WERI-Rb-1 (cell line): ENCODE data around the gene TNRC6B.

Experiments
- DNase-seq: peaks from one replicate; pipeline ENCODE4 v3.0.0-alpha.2; 2020
- H3K27ac ChIP-seq: fragments of 250-450 bp; sonication (Bioruptor Pico); 2 replicates; pipeline ENCODE4 v1.5.1; 2020; ENCODE audit warnings: mild to moderate bottlenecking, moderate library complexity
- H3K27me3 ChIP-seq: fragments of 250-450 bp; sonication (Bioruptor Pico); 2 replicates; pipeline ENCODE4 v1.5.1; 2021; ENCODE audit warnings: mild to moderate bottlenecking, low read depth, moderate library complexity; ENCODE audit not compliant: insufficient read depth, severe bottlenecking
- H3K36me3 ChIP-seq: fragments of 250-450 bp; sonication (Bioruptor Pico); 2 replicates; pipeline ENCODE4 v1.5.1; 2020; ENCODE audit warnings: mild to moderate bottlenecking, moderate library complexity
- H3K4me3 ChIP-seq: 2 replicates; pipeline ENCODE4 v1.5.1; 2011; ENCODE audit warnings: low read depth, mild to moderate bottlenecking, control low read depth, low read length
- H3K9me3 ChIP-seq: fragments of 250-450 bp; sonication (Bioruptor Pico); 2 replicates; pipeline ENCODE4 v1.5.1; 2021; ENCODE audit warnings: mild to moderate bottlenecking, moderate library complexity; ENCODE audit not compliant: severe bottlenecking
- TF ChIP-seq, protein P1 (sequence below): IDR thresholded peaks from 2 replicates; pipeline ENCODE4 v1.5.1; 2011; ENCODE audit warnings: low read depth, mild to moderate bottlenecking, control low read depth, inconsistent platforms, low read length

TNRC6B gene

DNA sequence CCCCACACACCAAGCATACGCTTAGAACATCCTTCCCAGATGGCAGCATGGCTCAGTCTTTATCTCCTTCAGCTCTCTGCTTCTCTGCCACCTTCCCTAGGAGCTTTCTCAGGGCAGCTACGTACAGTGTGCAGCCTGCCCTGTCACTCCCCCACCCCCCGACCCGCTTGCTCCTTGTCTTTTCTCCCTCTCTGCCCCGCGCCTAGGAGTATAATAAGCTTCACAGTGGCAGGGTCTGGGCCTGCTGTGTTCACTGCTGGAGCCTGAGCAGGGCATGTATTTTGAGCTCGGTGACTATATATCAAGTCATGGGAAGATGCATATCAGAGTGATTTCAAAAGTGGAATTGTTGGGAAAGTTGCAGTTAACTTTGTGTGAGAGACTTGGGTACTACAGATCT is 112.8 kb downstream of the TNRC6B start:
- H3K9me3 ChIP-seq: no peaks in the 10 kb centered on the region
- no peak for DNase-seq
- H3K4me3 ChIP-seq: no peak overlapping the region
- H3K27ac ChIP-seq: no peak overlapping the region
- peaks cover 32% of the 10 kb centered on the region for H3K36me3 ChIP-seq
- TF ChIP-seq, protein P1, sequence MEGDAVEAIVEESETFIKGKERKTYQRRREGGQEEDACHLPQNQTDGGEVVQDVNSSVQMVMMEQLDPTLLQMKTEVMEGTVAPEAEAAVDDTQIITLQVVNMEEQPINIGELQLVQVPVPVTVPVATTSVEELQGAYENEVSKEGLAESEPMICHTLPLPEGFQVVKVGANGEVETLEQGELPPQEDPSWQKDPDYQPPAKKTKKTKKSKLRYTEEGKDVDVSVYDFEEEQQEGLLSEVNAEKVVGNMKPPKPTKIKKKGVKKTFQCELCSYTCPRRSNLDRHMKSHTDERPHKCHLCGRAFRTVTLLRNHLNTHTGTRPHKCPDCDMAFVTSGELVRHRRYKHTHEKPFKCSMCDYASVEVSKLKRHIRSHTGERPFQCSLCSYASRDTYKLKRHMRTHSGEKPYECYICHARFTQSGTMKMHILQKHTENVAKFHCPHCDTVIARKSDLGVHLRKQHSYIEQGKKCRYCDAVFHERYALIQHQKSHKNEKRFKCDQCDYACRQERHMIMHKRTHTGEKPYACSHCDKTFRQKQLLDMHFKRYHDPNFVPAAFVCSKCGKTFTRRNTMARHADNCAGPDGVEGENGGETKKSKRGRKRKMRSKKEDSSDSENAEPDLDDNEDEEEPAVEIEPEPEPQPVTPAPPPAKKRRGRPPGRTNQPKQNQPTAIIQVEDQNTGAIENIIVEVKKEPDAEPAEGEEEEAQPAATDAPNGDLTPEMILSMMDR: no peak
- H3K27me3 ChIP-seq: no peaks in the 10 kb centered on the region

DNA sequence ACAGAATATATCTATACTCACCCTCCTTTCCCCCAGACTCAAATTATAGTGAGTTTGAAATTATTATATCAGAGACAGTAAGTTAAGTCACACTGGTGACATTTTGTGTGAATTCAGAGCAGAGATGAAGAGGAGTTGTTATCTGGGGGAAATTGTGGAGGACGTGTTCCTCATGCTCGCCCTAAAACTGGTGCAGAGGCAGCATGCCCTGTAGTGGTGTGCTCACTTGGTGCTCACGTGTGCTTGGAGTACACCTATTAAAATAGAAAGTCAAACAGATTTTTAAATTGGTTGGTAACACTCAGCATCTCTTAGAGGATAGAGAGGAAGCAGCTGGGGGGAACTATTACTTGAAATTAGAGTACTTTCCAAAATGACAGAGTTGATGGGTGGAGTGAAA is 117.0 kb downstream of the TNRC6B start:
- peaks cover 21% of the 10 kb centered on the region for H3K36me3 ChIP-seq

DNA sequence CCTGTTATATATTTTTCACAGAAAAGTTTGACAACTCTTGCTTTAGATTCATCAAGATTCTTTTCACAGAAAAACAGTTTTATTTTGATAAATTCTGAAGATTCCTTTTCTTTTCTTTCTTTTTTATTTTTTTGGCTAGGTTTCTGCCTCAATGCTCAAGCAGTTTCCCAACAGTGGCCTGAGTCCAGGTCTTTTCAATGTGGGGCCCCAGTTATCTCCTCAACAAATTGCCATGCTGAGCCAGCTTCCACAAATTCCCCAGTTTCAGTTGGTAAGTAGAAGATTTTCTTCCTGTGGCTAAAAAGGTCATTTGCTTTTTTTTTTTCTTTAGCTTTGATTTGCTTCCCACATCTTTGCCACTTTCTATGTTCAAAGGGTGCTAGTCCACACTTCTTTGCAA is 122.6 kb downstream of the TNRC6B start:
- TF ChIP-seq, protein P1: no peak
- H3K27ac ChIP-seq: no peak overlapping the region
- no peak for DNase-seq
- H3K9me3 ChIP-seq: no peaks in the 10 kb centered on the region
- no peaks in the 10 kb centered on the region for H3K27me3 ChIP-seq
- H3K36me3 ChIP-seq: peaks cover 28% of the 10 kb centered on the region
- H3K4me3 ChIP-seq: no peak overlapping the region

More for the DNA sequence above, 117.0 kb downstream of the TNRC6B start:
- Histone ChIP-seq H3K27me3 (no peaks in the 10 kb centered on the region), H3K9me3 (no peaks in the 10 kb centered on the region), H3K27ac (no peak overlapping the region), H3K4me3 (no peak overlapping the region)
- no peak for DNase-seq
- TF ChIP-seq, protein P1: no peak

DNA sequence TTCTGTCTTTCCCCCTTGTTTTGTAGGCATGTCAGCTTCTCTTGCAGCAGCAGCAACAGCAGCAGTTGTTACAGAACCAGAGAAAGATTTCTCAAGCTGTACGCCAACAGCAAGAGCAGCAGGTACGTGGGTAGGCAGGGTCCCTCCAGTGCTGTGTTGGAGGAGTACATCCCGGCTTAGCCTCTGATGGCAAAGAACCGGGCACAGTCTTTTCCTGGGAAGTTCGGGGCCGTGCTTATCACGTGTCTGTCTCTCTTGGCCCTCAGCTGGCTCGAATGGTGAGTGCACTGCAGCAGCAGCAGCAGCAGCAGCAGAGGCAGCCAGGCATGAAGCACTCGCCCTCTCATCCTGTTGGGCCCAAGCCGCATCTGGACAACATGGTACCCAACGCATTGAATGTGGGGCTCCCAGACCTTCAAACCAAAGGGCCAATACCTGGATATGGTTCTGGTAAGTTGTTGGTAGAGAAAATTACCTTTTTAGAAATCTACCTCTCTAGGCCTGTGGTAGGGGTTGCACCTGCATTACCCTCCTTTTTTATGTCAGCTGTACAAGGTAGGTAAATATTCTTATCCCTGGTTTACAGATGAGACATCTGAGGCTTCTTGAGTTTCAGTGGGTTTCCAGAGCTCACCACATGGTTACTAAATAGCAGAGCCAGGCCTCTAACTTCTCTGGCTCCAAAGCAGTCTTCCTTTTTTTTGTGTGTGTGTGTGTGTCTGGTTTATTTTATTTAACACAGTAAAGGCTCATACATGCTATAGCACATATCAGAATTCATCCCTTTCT is 123.4 kb downstream of the TNRC6B start:
- peaks cover 28% of the 10 kb centered on the region for H3K36me3 ChIP-seq

DNA sequence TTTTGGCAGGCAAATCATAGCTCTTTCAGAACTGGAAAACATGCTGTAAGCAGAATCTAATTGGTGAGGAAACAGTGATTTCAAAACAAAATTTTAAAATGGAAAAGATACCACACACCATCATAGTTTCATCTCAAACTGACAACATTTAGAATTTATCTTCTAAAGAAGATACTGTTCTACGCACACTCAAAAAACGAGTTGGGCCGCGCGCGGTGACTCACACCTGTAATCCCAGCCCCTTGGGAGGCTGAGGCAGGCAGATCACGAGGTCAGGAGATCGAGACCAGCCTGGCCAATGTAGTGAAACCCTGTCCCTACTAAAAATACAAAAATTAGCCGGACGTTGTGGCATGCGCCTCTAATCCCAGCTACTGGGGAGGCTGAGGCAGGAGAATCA is 124.4 kb downstream of the TNRC6B start:
- H3K36me3 ChIP-seq: peaks cover 22% of the 10 kb centered on the region
- no peak for DNase-seq

More for the DNA sequence above, 123.4 kb downstream of the TNRC6B start:
- TF ChIP-seq, protein P1: no peak
- H3K9me3 ChIP-seq: no peaks in the 10 kb centered on the region
- no peak for DNase-seq
- H3K27ac ChIP-seq: no peak overlapping the region
- no peak overlapping the region for H3K4me3 ChIP-seq
- no peaks in the 10 kb centered on the region for H3K27me3 ChIP-seq

More for the DNA sequence above, 124.4 kb downstream of the TNRC6B start:
- H3K9me3 ChIP-seq: no peaks in the 10 kb centered on the region
- no peaks in the 10 kb centered on the region for H3K27me3 ChIP-seq
- no peak overlapping the region for H3K27ac ChIP-seq
- H3K4me3 ChIP-seq: no peak overlapping the region
- TF ChIP-seq, protein P1: no peak
